ENCODE measurements around the gene FGGY.

Gene FGGY

GRCh38 chr1:59683197-59683596 is 386.3 kb downstream of the FGGY start:
- Histone ChIP-seq H3K4me3 (ENCODE audit: low read length in 2 of 2) (no peak overlapping the region), H3K9ac (ENCODE audit: low read length in 2 of 2) (peak overlapping the region; percentile 59 to 62), H3K9me3 (ENCODE audit: control insufficient read depth in 2 of 2, low read length in 2 of 2) (no peaks in the 10 kb centered on the region), H3K27me3 (ENCODE audit: control insufficient read depth in 1 of 2, insufficient read depth in 2 of 2, low read length in 2 of 2) (no peaks in the 10 kb centered on the region), H3K36me3 (ENCODE audit: control insufficient read depth in 2 of 2, insufficient read depth in 2 of 2, low read length in 2 of 2) (no peaks in the 10 kb centered on the region), H3K27ac (ENCODE audit: low read length) (peak overlapping the region; percentile 95), H3K4me1 (ENCODE audit: control insufficient read depth, insufficient read depth, low read length) (peaks cover 34% of the 10 kb centered on the region)

- Histone ChIP-seq H3K27ac (ENCODE audit: low read length) (peak overlapping the region; percentile 95), H3K4me3 (ENCODE audit: low read length in 2 of 2) (no peak overlapping the region), H3K9me3 (ENCODE audit: control insufficient read depth in 2 of 2, low read length in 2 of 2) (no peaks in the 10 kb centered on the region), H3K9ac (ENCODE audit: low read length in 2 of 2) (no peak overlapping the region), H3K36me3 (ENCODE audit: control insufficient read depth in 2 of 2, insufficient read depth in 2 of 2, low read length in 2 of 2) (no peaks in the 10 kb centered on the region), H3K27me3 (ENCODE audit: control insufficient read depth in 1 of 2, insufficient read depth in 2 of 2, low read length in 2 of 2) (no peaks in the 10 kb centered on the region), H3K4me1 (ENCODE audit: control insufficient read depth, insufficient read depth, low read length) (peaks cover 34% of the 10 kb centered on the region)
These were observed 387.8 kb downstream of the FGGY start for GRCh38 chr1:59684698-59685097.

- Histone ChIP-seq H3K9me3 (ENCODE audit: control insufficient read depth in 2 of 2, low read length in 2 of 2) (no peaks in the 10 kb centered on the region), H3K4me3 (ENCODE audit: low read length in 2 of 2) (no peak overlapping the region), H3K27me3 (ENCODE audit: control insufficient read depth in 1 of 2, insufficient read depth in 2 of 2, low read length in 2 of 2) (no peaks in the 10 kb centered on the region), H3K36me3 (ENCODE audit: control insufficient read depth in 2 of 2, insufficient read depth in 2 of 2, low read length in 2 of 2) (no peaks in the 10 kb centered on the region), H3K27ac (ENCODE audit: low read length) (peak overlapping the region; percentile 95), H3K4me1 (ENCODE audit: control insufficient read depth, insufficient read depth, low read length) (peaks cover 34% of the 10 kb centered on the region), H3K9ac (ENCODE audit: low read length in 2 of 2) (no peak overlapping the region)
These were observed 388.2 kb downstream of the FGGY start for GRCh38 chr1:59685101-59685500.

GRCh38 chr1:59685666-59686065 is 388.8 kb downstream of the FGGY start:
- Histone ChIP-seq H3K27me3 (ENCODE audit: control insufficient read depth in 1 of 2, insufficient read depth in 2 of 2, low read length in 2 of 2) (no peaks in the 10 kb centered on the region), H3K27ac (ENCODE audit: low read length) (peak overlapping the region; percentile 86), H3K4me1 (ENCODE audit: control insufficient read depth, insufficient read depth, low read length) (peaks cover 40% of the 10 kb centered on the region), H3K36me3 (ENCODE audit: control insufficient read depth in 2 of 2, insufficient read depth in 2 of 2, low read length in 2 of 2) (no peaks in the 10 kb centered on the region), H3K4me3 (ENCODE audit: low read length in 2 of 2) (no peak overlapping the region), H3K9me3 (ENCODE audit: control insufficient read depth in 2 of 2, low read length in 2 of 2) (no peaks in the 10 kb centered on the region), H3K9ac (ENCODE audit: low read length in 2 of 2) (peak overlapping the region in 1 of 2 donors; percentile 21)

- Histone ChIP-seq H3K27ac (ENCODE audit: low read length) (peak overlapping the region; percentile 86), H3K4me1 (ENCODE audit: control insufficient read depth, insufficient read depth, low read length) (peaks cover 44% of the 10 kb centered on the region), H3K9ac (ENCODE audit: low read length in 2 of 2) (peak overlapping the region in 1 of 2 donors; percentile 21), H3K36me3 (ENCODE audit: control insufficient read depth in 2 of 2, insufficient read depth in 2 of 2, low read length in 2 of 2) (no peaks in the 10 kb centered on the region), H3K9me3 (ENCODE audit: control insufficient read depth in 2 of 2, low read length in 2 of 2) (no peaks in the 10 kb centered on the region), H3K27me3 (ENCODE audit: control insufficient read depth in 1 of 2, insufficient read depth in 2 of 2, low read length in 2 of 2) (no peaks in the 10 kb centered on the region), H3K4me3 (ENCODE audit: low read length in 2 of 2) (no peak overlapping the region)
These were observed 389.3 kb downstream of the FGGY start for GRCh38 chr1:59686170-59686569.

GRCh38 chr1:59686574-59686973 is 389.7 kb downstream of the FGGY start:
- no peaks in the 10 kb centered on the region for H3K9me3 ChIP-seq (ENCODE audit: control insufficient read depth in 2 of 2, low read length in 2 of 2)
- H3K36me3 ChIP-seq (ENCODE audit: control insufficient read depth in 2 of 2, insufficient read depth in 2 of 2, low read length in 2 of 2): no peaks in the 10 kb centered on the region
- peaks cover 46% of the 10 kb centered on the region for H3K4me1 ChIP-seq (ENCODE audit: control insufficient read depth, insufficient read depth, low read length)
- H3K9ac ChIP-seq (ENCODE audit: low read length in 2 of 2): peak overlapping the region in 1 of 2 donors; percentile 21
- no peak overlapping the region for H3K4me3 ChIP-seq (ENCODE audit: low read length in 2 of 2)
- peak overlapping the region; percentile 86 for H3K27ac ChIP-seq (ENCODE audit: low read length)
- no peaks in the 10 kb centered on the region for H3K27me3 ChIP-seq (ENCODE audit: control insufficient read depth in 1 of 2, insufficient read depth in 2 of 2, low read length in 2 of 2)

GRCh38 chr1:59687081-59687480 is 390.2 kb downstream of the FGGY start:
- H3K4me3 ChIP-seq (ENCODE audit: low read length in 2 of 2): no peak overlapping the region
- no peaks in the 10 kb centered on the region for H3K36me3 ChIP-seq (ENCODE audit: control insufficient read depth in 2 of 2, insufficient read depth in 2 of 2, low read length in 2 of 2)
- H3K4me1 ChIP-seq (ENCODE audit: control insufficient read depth, insufficient read depth, low read length): peaks cover 46% of the 10 kb centered on the region
- no peaks in the 10 kb centered on the region for H3K9me3 ChIP-seq (ENCODE audit: control insufficient read depth in 2 of 2, low read length in 2 of 2)
- H3K27me3 ChIP-seq (ENCODE audit: control insufficient read depth in 1 of 2, insufficient read depth in 2 of 2, low read length in 2 of 2): no peaks in the 10 kb centered on the region
- peak overlapping the region; percentile 86 for H3K27ac ChIP-seq (ENCODE audit: low read length)
- H3K9ac ChIP-seq (ENCODE audit: low read length in 2 of 2): peak overlapping the region in 1 of 2 donors; percentile 51

- H3K27me3 ChIP-seq (ENCODE audit: control insufficient read depth in 1 of 2, insufficient read depth in 2 of 2, low read length in 2 of 2): no peaks in the 10 kb centered on the region
- peaks cover 38% of the 10 kb centered on the region for H3K4me1 ChIP-seq (ENCODE audit: control insufficient read depth, insufficient read depth, low read length)
- H3K9ac ChIP-seq (ENCODE audit: low read length in 2 of 2): no peak overlapping the region
- no peak overlapping the region for H3K4me3 ChIP-seq (ENCODE audit: low read length in 2 of 2)
- H3K36me3 ChIP-seq (ENCODE audit: control insufficient read depth in 2 of 2, insufficient read depth in 2 of 2, low read length in 2 of 2): no peaks in the 10 kb centered on the region
- no peaks in the 10 kb centered on the region for H3K9me3 ChIP-seq (ENCODE audit: control insufficient read depth in 2 of 2, low read length in 2 of 2)
- H3K27ac ChIP-seq (ENCODE audit: low read length): peak overlapping the region; percentile 26
These were observed 392.1 kb downstream of the FGGY start for GRCh38 chr1:59688976-59689375.

GRCh38 chr1:59689730-59690129 is 392.8 kb downstream of the FGGY start:
- no peak overlapping the region for H3K4me3 ChIP-seq (ENCODE audit: low read length in 2 of 2)
- no peak overlapping the region for H3K9ac ChIP-seq (ENCODE audit: low read length in 2 of 2)
- peaks cover 30% of the 10 kb centered on the region for H3K4me1 ChIP-seq (ENCODE audit: control insufficient read depth, insufficient read depth, low read length)
- H3K36me3 ChIP-seq (ENCODE audit: control insufficient read depth in 2 of 2, insufficient read depth in 2 of 2, low read length in 2 of 2): no peaks in the 10 kb centered on the region
- no peaks in the 10 kb centered on the region for H3K9me3 ChIP-seq (ENCODE audit: control insufficient read depth in 2 of 2, low read length in 2 of 2)
- H3K27me3 ChIP-seq (ENCODE audit: control insufficient read depth in 1 of 2, insufficient read depth in 2 of 2, low read length in 2 of 2): no peaks in the 10 kb centered on the region
- peak overlapping the region; percentile 37 for H3K27ac ChIP-seq (ENCODE audit: low read length)

- peaks cover 26% of the 10 kb centered on the region for H3K4me1 ChIP-seq (ENCODE audit: control insufficient read depth, insufficient read depth, low read length)
- no peaks in the 10 kb centered on the region for H3K27me3 ChIP-seq (ENCODE audit: control insufficient read depth in 1 of 2, insufficient read depth in 2 of 2, low read length in 2 of 2)
- peak overlapping the region; percentile 37 for H3K27ac ChIP-seq (ENCODE audit: low read length)
- H3K36me3 ChIP-seq (ENCODE audit: control insufficient read depth in 2 of 2, insufficient read depth in 2 of 2, low read length in 2 of 2): no peaks in the 10 kb centered on the region
- peak overlapping the region in 1 of 2 donors; percentile 13 for H3K9ac ChIP-seq (ENCODE audit: low read length in 2 of 2)
- H3K4me3 ChIP-seq (ENCODE audit: low read length in 2 of 2): no peak overlapping the region
- no peaks in the 10 kb centered on the region for H3K9me3 ChIP-seq (ENCODE audit: control insufficient read depth in 2 of 2, low read length in 2 of 2)
These were observed 393.5 kb downstream of the FGGY start for GRCh38 chr1:59690171-59690930.

GRCh38 chr1:59691261-59691660 is 394.4 kb downstream of the FGGY start:
- H3K9me3 ChIP-seq (ENCODE audit: control insufficient read depth in 2 of 2, low read length in 2 of 2): no peaks in the 10 kb centered on the region
- peaks cover 23% of the 10 kb centered on the region for H3K4me1 ChIP-seq (ENCODE audit: control insufficient read depth, insufficient read depth, low read length)
- H3K4me3 ChIP-seq (ENCODE audit: low read length in 2 of 2): no peak overlapping the region
- H3K27ac ChIP-seq (ENCODE audit: low read length): peak overlapping the region; percentile 69
- no peaks in the 10 kb centered on the region for H3K27me3 ChIP-seq (ENCODE audit: control insufficient read depth in 1 of 2, insufficient read depth in 2 of 2, low read length in 2 of 2)
- peak overlapping the region in 1 of 2 donors; percentile 2 for H3K9ac ChIP-seq (ENCODE audit: low read length in 2 of 2)
- no peaks in the 10 kb centered on the region for H3K36me3 ChIP-seq (ENCODE audit: control insufficient read depth in 2 of 2, insufficient read depth in 2 of 2, low read length in 2 of 2)
